H1 (cell line): Measurements from ENCODE around the gene UBL4A. TPM values are rescaled to one million over a fixed set of nuclear protein-coding genes. Genes with fewer than 3 reads are reported as not detected.

Experiments
- CTCF ChIA-PET: fragments of 300-600 bp; sonication (Branson Sonifier 250); formaldehyde crosslinking; loops from one replicate; lab custom pipeline; 2021; ENCODE audit not compliant: partially characterized antibody; lab: Charles Lee
- POLR2A ChIA-PET: fragments of 300-600 bp; sonication (Branson Sonifier 250); formaldehyde crosslinking; loops from one replicate; lab custom pipeline; 2021; ENCODE audit warnings: inconsistent platforms; ENCODE audit not compliant: partially characterized antibody; lab: Charles Lee
- DNase-seq, 2 experiments: peaks; one replicate each; pipeline versions ENCODE4 v3.0.0 to v3.0.0-alpha.2; 2010 to 2022; ENCODE audit warnings: low spot score in 2 of 2, low read depth in 1 of 2, mixed read lengths in 1 of 2
- FAIRE-seq: peaks from 2 replicates; lab custom pipeline; 2011; peaks lifted over from hg19 to GRCh38; lab: Jason Lieb, UNC
- H2AFZ ChIP-seq: 2 replicates; pipeline ENCODE4 v1.8.1; 2012; ENCODE audit warnings: low read length, inconsistent platforms
- H2AK5ac ChIP-seq: 2 replicates; pipeline ENCODE4 v1.6.1; 2013; ENCODE audit warnings: low read depth, low read length
- H2BK120ac ChIP-seq: replicated peaks from 2 replicates; pipeline ENCODE3; 2013; ENCODE audit warnings: low read depth, low read length, inconsistent platforms
- H2BK12ac ChIP-seq: 2 replicates; pipeline ENCODE4 v1.6.1; 2013; ENCODE audit warnings: low read depth, low read length
- H2BK15ac ChIP-seq: 2 replicates; pipeline ENCODE4 v1.6.1; 2013; ENCODE audit warnings: low read length
- H2BK20ac ChIP-seq: 2 replicates; pipeline ENCODE4 v1.6.1; 2013; ENCODE audit warnings: low read length
- H2BK5ac ChIP-seq: 2 replicates; pipeline ENCODE4 v1.6.1; 2013; ENCODE audit warnings: low read depth, low read length
- H3K14ac ChIP-seq: 2 replicates; pipeline ENCODE4 v1.6.1; 2013; ENCODE audit warnings: inconsistent platforms; ENCODE audit not compliant: insufficient read length
- H3K18ac ChIP-seq: 2 replicates; pipeline ENCODE4 v1.6.1; 2013; ENCODE audit warnings: low read length; ENCODE audit errors: extremely low read depth
- H3K23ac ChIP-seq: 2 replicates; pipeline ENCODE4 v1.6.1; 2013; ENCODE audit warnings: inconsistent platforms; ENCODE audit not compliant: insufficient read length
- H3K23me2 ChIP-seq: 2 replicates; pipeline ENCODE4 v1.6.1; 2013; ENCODE audit warnings: low read depth, low read length
- H3K27ac ChIP-seq: 2 replicates; pipeline ENCODE4 v1.6.1; 2011; ENCODE audit warnings: low read depth, low read length, inconsistent platforms
- H3K27me3 ChIP-seq, 4 experiments: replicated peaks in 1 of 4; 1 replicate in 1 of 4; 2 replicates in 3 of 4; pipeline versions ENCODE4 v1.6.1 to v1.8.1; 2011 to 2013; ENCODE audit warnings: low read length in 3 of 4, mild to moderate bottlenecking in 3 of 4, inconsistent platforms in 2 of 4, mixed read lengths in 2 of 4, moderate library complexity in 1 of 4; ENCODE audit not compliant: control insufficient read depth in 3 of 4, insufficient read depth in 3 of 4; ENCODE audit errors: extremely low read depth in 1 of 4
- H3K36me3 ChIP-seq, 4 experiments: 2 replicates each; pipeline versions ENCODE4 v1.6.1 to v1.8.1; 2011 to 2013; ENCODE audit warnings: mild to moderate bottlenecking in 4 of 4, low read length in 3 of 4, moderate library complexity in 2 of 4, control low read depth in 1 of 4, inconsistent platforms in 1 of 4; ENCODE audit not compliant: insufficient read depth in 4 of 4, control insufficient read depth in 2 of 4
- H3K4ac ChIP-seq: replicated peaks from 2 replicates; pipeline ENCODE3; 2013; ENCODE audit warnings: low read length, low read depth, mixed read lengths, inconsistent platforms; ENCODE audit not compliant: insufficient read length
- H3K4me1 ChIP-seq, 4 experiments: replicated peaks in 1 of 4; 1 replicate in 1 of 4; 2 replicates in 3 of 4; pipeline versions ENCODE4 v1.6.1 to v1.8.1; 2011 to 2013; ENCODE audit warnings: low read length in 3 of 4, inconsistent platforms in 2 of 4, mixed read lengths in 1 of 4; ENCODE audit not compliant: insufficient read depth in 4 of 4, control insufficient read depth in 3 of 4
- H3K4me2 ChIP-seq, 2 experiments: 2 replicates each; pipeline versions ENCODE4 v1.6.1 to v1.8.1; 2011 to 2013; ENCODE audit warnings: low read depth in 2 of 2, low read length in 2 of 2, control low read depth in 1 of 2, inconsistent platforms in 1 of 2, mild to moderate bottlenecking in 1 of 2; ENCODE audit not compliant: insufficient read depth in 1 of 2
- H3K4me3 ChIP-seq, 4 experiments: fragments of 200-600, 300-600 bp in 1 of 4; sonication (generic), shearing (Covaris generic), sonication (Bioruptor Twin) in 1 of 4; 2 replicates each; pipeline versions ENCODE4 v1.5.1 to v1.8.1; 2011 to 2016; ENCODE audit warnings: low read length in 4 of 4, low read depth in 3 of 4, control low read depth in 2 of 4, inconsistent platforms in 2 of 4, mild to moderate bottlenecking in 2 of 4, mixed read lengths in 1 of 4, moderate library complexity in 1 of 4; ENCODE audit not compliant: insufficient read depth in 2 of 4; ENCODE audit errors: extremely low read depth in 1 of 4
- H3K56ac ChIP-seq: replicated peaks from 2 replicates; pipeline ENCODE3; 2013; ENCODE audit warnings: low read depth, mild to moderate bottlenecking, mixed read lengths, low read length, inconsistent platforms; ENCODE audit not compliant: insufficient read length
- H3K79me1 ChIP-seq: 2 replicates; pipeline ENCODE4 v1.6.1; 2013; ENCODE audit warnings: low read depth, low read length, control low read depth
- H3K79me2 ChIP-seq, 2 experiments: 2 replicates each; pipeline versions ENCODE4 v1.6.1 to v1.8.1; 2012 to 2013; ENCODE audit warnings: low read length in 2 of 2, mild to moderate bottlenecking in 2 of 2, inconsistent platforms in 1 of 2; ENCODE audit not compliant: insufficient read depth in 2 of 2, control insufficient read depth in 1 of 2
- H3K9ac ChIP-seq, 4 experiments: replicated peaks in 1 of 4; 1 replicate in 1 of 4; 2 replicates in 3 of 4; pipeline versions ENCODE4 v1.6.1 to v1.8.1; 2011 to 2013; ENCODE audit warnings: low read depth in 3 of 4, low read length in 3 of 4, control low read depth in 2 of 4, mild to moderate bottlenecking in 2 of 4, moderate library complexity in 2 of 4, inconsistent platforms in 1 of 4; ENCODE audit errors: extremely low read depth in 1 of 4
- H3K9me3 ChIP-seq, 2 experiments: 2 replicates each; pipeline versions ENCODE4 v1.6.1 to v1.8.1; 2012 to 2013; ENCODE audit warnings: mild to moderate bottlenecking in 2 of 2, moderate library complexity in 2 of 2, control low read depth in 1 of 2, inconsistent platforms in 1 of 2, low read depth in 1 of 2, low read length in 1 of 2, mixed read lengths in 1 of 2; ENCODE audit not compliant: insufficient read depth in 2 of 2
- H4K20me1 ChIP-seq, 2 experiments: replicated peaks in 1 of 2; 2 replicates each; pipeline versions ENCODE3 to v1.8.1; 2011 to 2013; ENCODE audit warnings: inconsistent platforms in 2 of 2, low read length in 2 of 2, mild to moderate bottlenecking in 1 of 2; ENCODE audit not compliant: insufficient read depth in 2 of 2, control insufficient read depth in 1 of 2
- H4K5ac ChIP-seq: 2 replicates; pipeline ENCODE4 v1.6.1; 2013; ENCODE audit warnings: low read length, low read depth, mixed read lengths, inconsistent platforms; ENCODE audit not compliant: insufficient read length
- H4K8ac ChIP-seq: 2 replicates; pipeline ENCODE4 v1.8.0; 2013; ENCODE audit warnings: mild to moderate bottlenecking, moderate library complexity, low read length, inconsistent platforms; ENCODE audit not compliant: insufficient read depth; ENCODE audit errors: extremely low read depth
- H4K91ac ChIP-seq: replicated peaks from 2 replicates; pipeline ENCODE3; 2013; ENCODE audit warnings: low read length, mixed read lengths, inconsistent platforms; ENCODE audit not compliant: insufficient read length
- EZH2 ChIP-seq: fragments of 200-600 bp; sonication (generic); IDR thresholded peaks from 2 replicates; pipeline ENCODE4 v1.7.1; 2012; ENCODE audit warnings: low read depth, mild to moderate bottlenecking, moderate library complexity, low read length, inconsistent platforms; ENCODE audit not compliant: severe bottlenecking
- NRF1 ChIP-seq: IDR thresholded peaks from 2 replicates; pipeline ENCODE4 v1.6.1; 2011; ENCODE audit warnings: mild to moderate bottlenecking, low read depth, low read length, improper control_type of control experiment
- RAD21 ChIP-seq, 2 experiments: IDR thresholded peaks in 1 of 2; conservative IDR thresholded peaks in 1 of 2; 2 replicates each; pipeline ENCODE4 v1.6.1; 2011; ENCODE audit warnings: low read depth in 2 of 2, low read length in 2 of 2, improper control_type of control experiment in 1 of 2, inconsistent platforms in 1 of 2, mild to moderate bottlenecking in 1 of 2, moderate library complexity in 1 of 2
- TCF12 ChIP-seq: IDR thresholded peaks from 2 replicates; pipeline ENCODE4 v1.6.1; 2011; ENCODE audit warnings: low read depth, mild to moderate bottlenecking, low read length
- WGBS, 2 experiments: shearing (Covaris generic) in 1 of 2; methylation state at CpG; one replicate each; pipeline versions ENCODE4 v1.1.6 to v1.1.7; 2013 to 2015; ENCODE audit warnings: low lambda C conversion rate in 2 of 2, mixed read lengths in 2 of 2, inconsistent platforms in 1 of 2, low coverage in 1 of 2, missing lambda C conversion rate in 1 of 2; ENCODE audit not compliant: insufficient replicate concordance in 2 of 2, insufficient coverage in 1 of 2, insufficient read length in 1 of 2; ENCODE audit errors: extremely low coverage in 1 of 2, missing lambda C conversion rate in 1 of 2; 5-methylcytosine and 5-hydroxymethylcytosine counted together
- polyA plus RNA-seq, 7 experiments: library from polyadenylated mRNA; depleted of rRNA in 3 of 7; stranded (reverse) in 5 of 7; unstranded in 2 of 7; fragments of >200 nt in 5 of 7; fragments of 200-250 nt in 2 of 7; gene quantifications; 1 replicate in 5 of 7; 2 replicates in 1 of 7; 4 replicates in 1 of 7; pipeline versions ENCODE4 v1.2.1 to v1.2.3, GENCODE V29; 2011 to 2013; ENCODE audit warnings: missing spikeins in 2 of 7, mixed read lengths in 2 of 7
- total RNA-seq: library from RNA; stranded (reverse); fragmentation: NEBNext Ultra II Directional; extraction: Animal tissue kit (Norgen Biotek cat#: 25700); gene quantifications from 2 replicates; pipeline ENCODE4 v1.2.1, GENCODE V29; 2021

The UBL4A gene
- total and polyA plus RNA-seq, 2 of the 8 experiments (the other 6 are each of a cell fraction or from before 2014, with no cell fraction given): 23.1 to 31.7 TPM

- FAIRE-seq: no peak
These were observed 40.6 kb downstream of the UBL4A start for GRCh38 chrX:154445776-154446175.

More at GRCh38 chrX:154445776-154446175, 40.6 kb downstream of the UBL4A start:
- Histone ChIP-seq H3K9ac (no peak overlapping the region), H3K4ac (no peak overlapping the region), H2BK120ac (no peak overlapping the region), H4K20me1 (peaks cover 0 to 2% of the 10 kb centered on the region in 2 experiments), H4K5ac (no peak overlapping the region), H2BK5ac (no peak overlapping the region), H3K36me3 (peaks cover 0 to 26% (median 12%) of the 10 kb centered on the region in 4 experiments; a peak in 5 of 8 replicates), H3K79me2 (no peaks in the 10 kb centered on the region; a peak in 1 of 4 replicates), H2BK12ac (no peak overlapping the region), H2BK20ac (no peak overlapping the region), H3K27me3 (no peaks in the 10 kb centered on the region), H4K8ac (no peak overlapping the region), H2BK15ac (no peak overlapping the region), H2AFZ (no peak overlapping the region), H3K23ac (no peak overlapping the region), H3K14ac (no peak overlapping the region), H3K4me1 (peaks cover 0 to 4% (median 0%) of the 10 kb centered on the region in 4 experiments; a peak in 1 of 7 replicates), H3K9me3 (no peaks in the 10 kb centered on the region), H3K56ac (no peak overlapping the region), H3K4me2 (no peak overlapping the region), H4K91ac (no peak overlapping the region), H3K79me1 (no peaks in the 10 kb centered on the region; the same call in 1 of the 2 replicates), H3K4me3 (no peak overlapping the region), H2AK5ac (no peak overlapping the region), H3K18ac (no peak overlapping the region), H3K23me2 (peaks cover 3% of the 10 kb centered on the region; the same call in 1 of the 2 replicates), H3K27ac (no peak overlapping the region)
- WGBS, 2 experiments: 98% methylated on average over 11 of the region's 16 CpGs; no CpG with 5 or more reads in 1 of the 2 experiments
- ChIA-PET CTCF (interaction anchor here (0.6 to 1.6 kb wide), 6 partner anchors 20 to 266 kb away, joined by 3 read pairs; partner anchors contain the start of gene SLC10A3), POLR2A (interaction anchor here (1.0 to 1.7 kb wide), 4 partner anchors 15 to 76 kb away, joined by 3 to 4 read pairs (median 4); partner anchors contain the start of gene RPL10)
- no peak for TF ChIP-seq NRF1
- no peak for TF ChIP-seq EZH2
- no peak for TF ChIP-seq TCF12
- TF ChIP-seq RAD21 (IDR thresholded peaks at IDR 0.05 in 1 of 2, conservative IDR thresholded peaks at IDR 0.05 in 1 of 2; ENCODE audit: low read depth in 2 of 2, low read length in 2 of 2): no peak
- DNase-seq: no peak
